ENCODE measurements around the gene PLAGL1.

DNA sequence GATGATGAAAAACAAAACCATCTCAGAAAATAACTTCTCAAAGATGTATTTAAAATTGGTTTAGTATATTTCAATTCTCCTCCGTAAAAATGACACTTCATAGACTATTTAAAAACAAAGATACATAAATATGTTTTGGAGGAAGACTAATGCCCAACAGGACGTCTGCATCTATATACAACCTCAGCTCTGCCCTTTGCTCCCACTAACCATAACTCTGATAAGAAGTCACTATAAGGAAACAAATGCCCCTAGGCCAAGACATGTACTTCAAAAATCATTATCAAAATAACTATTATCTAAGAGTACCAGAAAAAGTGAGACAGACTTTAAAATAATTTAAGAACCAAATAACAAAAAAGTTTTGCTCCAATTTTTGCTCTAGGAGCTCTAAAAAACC lies 23.4 kb downstream of the PLAGL1 start:
- TF ChIP-seq, protein P1, sequence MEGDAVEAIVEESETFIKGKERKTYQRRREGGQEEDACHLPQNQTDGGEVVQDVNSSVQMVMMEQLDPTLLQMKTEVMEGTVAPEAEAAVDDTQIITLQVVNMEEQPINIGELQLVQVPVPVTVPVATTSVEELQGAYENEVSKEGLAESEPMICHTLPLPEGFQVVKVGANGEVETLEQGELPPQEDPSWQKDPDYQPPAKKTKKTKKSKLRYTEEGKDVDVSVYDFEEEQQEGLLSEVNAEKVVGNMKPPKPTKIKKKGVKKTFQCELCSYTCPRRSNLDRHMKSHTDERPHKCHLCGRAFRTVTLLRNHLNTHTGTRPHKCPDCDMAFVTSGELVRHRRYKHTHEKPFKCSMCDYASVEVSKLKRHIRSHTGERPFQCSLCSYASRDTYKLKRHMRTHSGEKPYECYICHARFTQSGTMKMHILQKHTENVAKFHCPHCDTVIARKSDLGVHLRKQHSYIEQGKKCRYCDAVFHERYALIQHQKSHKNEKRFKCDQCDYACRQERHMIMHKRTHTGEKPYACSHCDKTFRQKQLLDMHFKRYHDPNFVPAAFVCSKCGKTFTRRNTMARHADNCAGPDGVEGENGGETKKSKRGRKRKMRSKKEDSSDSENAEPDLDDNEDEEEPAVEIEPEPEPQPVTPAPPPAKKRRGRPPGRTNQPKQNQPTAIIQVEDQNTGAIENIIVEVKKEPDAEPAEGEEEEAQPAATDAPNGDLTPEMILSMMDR (IDR thresholded peaks at IDR 0.05; ENCODE audit: low read depth, low read length) = no peak
- TF ChIP-seq EZH2phosphoT487 (IDR thresholded peaks at IDR 0.05; ENCODE audit: low read depth) = no peak

All from OCI-LY3 (cell line).